G401.6 (cell line): ENCODE measurements around the gene CCN2.
"Not testable (repeated sequence)": the region's sequence is repeated elsewhere in the genome, so short reads cannot be mapped to it uniquely, and the experiment has no call there.

ENCODE experiments used
- FAIRE-seq: peaks from 2 replicates; lab custom pipeline; 2012; peaks lifted over from hg19 to GRCh38; lab: Jason Lieb, UNC

Gene CCN2

DNA sequence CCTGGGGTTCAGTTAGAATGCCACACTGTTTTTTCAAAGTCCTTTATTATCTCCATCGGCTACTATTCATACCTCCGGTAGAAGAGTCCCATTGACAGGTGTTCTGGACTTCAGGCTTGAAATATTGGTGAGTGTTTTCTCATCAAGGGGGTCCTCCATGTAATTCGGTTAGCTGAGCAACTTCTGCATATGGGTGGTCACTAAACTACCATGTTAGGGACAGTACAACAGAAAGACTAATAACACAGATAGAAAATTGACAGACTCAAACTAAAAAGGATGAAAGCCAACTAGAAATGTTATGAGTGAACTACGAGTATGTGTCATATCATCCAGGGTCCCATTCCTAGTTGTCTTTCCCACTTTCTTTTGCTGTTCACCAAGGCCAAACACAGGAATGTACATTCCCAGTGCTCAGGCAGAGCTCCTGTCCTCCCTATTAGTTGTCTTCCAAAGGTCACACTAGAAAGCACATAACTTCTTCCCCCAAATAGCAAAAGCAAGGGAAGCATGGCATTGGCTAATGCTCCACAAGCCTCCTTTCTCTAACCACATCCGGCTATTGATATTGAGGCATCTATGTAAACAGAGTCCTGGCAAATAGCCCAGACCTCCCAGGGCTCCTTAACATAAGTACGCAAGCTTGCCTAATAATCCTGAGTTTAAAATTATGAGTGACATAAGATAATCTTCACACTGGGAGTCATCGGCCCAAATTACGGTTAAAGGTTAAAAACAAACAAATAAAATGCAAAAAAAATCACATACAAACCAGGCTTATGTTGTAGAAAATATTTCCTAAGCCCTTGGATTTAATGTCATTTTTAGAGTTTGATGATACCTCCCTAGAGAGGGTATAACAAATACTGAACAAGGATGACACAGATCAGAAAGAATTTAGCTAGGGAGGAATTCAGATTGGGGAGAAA lies 13.2 kb downstream of the CCN2 start:
- FAIRE-seq, result no peak

GRCh38 chr6:131937226-131937625 lies 13.9 kb downstream of the CCN2 start:
- FAIRE-seq, result no peak

- FAIRE-seq, result no peak
These were observed 15.0 kb downstream of the CCN2 start for GRCh38 chr6:131936156-131936555.

GRCh38 chr6:131931063-131931750 lies 20.0 kb downstream of the CCN2 start:
- FAIRE-seq, result no peak

DNA sequence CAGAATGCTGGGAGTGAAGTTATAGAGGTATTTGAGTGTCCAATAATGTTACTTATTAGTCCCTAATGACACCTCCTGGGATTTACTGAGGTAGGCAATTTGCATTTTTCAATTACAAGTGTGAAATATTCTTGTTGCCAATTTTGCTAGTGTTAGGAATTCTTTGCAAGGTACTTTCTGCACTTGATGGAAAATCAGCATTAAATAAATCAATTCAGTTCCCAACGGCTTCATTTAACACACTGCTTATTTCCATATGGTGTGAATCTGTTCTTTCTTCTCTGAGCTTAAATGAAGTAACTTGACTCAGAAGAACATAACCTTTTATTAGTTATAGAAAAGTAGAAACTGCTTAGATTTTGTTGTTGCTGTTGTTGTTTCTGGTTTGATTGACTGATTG lies 21.2 kb downstream of the CCN2 start:
- FAIRE-seq, result no peak

DNA sequence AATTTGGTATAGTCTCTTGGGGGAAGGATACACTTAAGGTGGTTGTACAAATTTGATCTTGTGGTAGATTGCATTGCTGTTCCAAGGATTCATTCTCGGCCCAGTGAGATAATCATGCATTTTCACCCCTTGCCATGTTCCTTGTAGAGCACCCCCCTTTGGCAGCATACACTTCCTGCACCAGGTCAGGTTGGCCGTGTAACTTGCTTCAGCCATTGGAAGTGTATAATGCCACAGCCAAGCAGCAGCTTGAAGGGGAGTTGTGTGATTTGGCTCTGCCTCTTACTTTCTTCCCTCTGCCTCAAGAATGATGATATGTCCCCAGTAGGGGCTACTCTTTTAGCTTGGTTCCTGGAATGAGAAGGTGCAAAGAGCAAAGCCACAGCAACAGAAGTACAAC lies 21.9 kb downstream of the CCN2 start:
- no peak for FAIRE-seq

DNA sequence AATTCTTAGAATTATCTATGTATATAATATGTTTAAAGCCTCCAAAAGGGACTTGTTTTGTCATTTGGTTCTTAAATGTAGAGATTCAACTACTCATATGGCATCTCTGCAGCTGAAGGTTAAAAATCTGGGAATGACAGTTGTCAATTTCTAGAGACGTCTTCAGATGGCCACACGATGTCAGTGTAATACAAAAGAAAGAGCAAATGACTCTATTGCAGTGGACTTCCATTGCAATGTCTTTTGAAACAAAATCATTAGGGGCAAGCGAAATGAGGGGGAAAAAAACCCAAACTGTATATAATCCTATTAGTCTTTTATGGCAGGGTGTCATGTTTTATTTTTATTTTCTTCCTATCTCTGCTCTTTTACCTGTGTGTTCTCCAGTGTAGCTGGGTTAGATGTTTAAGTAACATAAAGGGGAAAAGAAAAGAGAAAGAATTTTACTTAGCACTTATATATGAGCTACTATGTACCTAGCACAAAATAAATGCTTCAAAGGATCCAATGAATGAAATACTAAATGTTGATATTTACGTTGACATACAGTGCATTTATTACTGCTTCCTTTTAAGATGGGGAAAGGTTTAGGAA lies 26.2 kb downstream of the CCN2 start:
- peak; percentile 96 for FAIRE-seq

- FAIRE-seq, result peak; percentile 76
These were observed 27.8 kb downstream of the CCN2 start for GRCh38 chr6:131923356-131923755.

- FAIRE-seq, result no peak
These were observed 30.5 kb downstream of the CCN2 start for GRCh38 chr6:131920656-131921055.

DNA sequence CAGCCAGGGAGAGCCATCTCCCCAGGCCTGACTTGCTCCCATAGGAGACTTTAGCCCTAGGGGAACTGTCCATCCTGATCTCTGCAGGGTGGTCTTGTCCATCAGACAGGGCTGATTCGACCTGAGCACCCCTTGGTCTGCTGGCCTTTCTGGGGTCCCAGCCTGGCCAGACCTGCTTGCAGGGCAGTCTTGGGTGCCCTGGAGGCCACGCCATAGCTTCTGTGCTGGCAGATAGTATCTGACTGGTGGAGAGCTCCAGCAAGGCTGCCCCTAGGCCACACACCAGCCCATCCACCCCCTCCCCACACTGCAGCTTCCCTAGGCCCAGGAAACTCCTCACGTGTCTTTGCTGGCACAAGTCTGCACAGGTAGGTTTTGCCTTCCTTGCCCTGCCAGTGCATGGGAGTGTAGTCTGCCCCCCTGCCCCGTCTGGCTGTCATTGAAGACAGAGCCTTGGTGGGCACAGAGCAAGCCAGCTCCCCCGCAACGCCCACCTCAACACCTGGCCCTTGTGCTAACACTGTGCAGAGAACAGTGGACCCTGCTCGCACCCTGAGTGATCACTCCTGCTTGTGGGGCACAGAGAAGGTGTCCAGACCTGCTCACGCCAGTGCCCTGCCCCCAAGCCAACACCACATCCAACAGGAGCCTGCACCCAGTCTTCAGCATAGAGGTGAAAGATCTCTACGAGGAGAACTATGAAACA lies 32.4 kb downstream of the CCN2 start:
- FAIRE-seq, result no peak

DNA sequence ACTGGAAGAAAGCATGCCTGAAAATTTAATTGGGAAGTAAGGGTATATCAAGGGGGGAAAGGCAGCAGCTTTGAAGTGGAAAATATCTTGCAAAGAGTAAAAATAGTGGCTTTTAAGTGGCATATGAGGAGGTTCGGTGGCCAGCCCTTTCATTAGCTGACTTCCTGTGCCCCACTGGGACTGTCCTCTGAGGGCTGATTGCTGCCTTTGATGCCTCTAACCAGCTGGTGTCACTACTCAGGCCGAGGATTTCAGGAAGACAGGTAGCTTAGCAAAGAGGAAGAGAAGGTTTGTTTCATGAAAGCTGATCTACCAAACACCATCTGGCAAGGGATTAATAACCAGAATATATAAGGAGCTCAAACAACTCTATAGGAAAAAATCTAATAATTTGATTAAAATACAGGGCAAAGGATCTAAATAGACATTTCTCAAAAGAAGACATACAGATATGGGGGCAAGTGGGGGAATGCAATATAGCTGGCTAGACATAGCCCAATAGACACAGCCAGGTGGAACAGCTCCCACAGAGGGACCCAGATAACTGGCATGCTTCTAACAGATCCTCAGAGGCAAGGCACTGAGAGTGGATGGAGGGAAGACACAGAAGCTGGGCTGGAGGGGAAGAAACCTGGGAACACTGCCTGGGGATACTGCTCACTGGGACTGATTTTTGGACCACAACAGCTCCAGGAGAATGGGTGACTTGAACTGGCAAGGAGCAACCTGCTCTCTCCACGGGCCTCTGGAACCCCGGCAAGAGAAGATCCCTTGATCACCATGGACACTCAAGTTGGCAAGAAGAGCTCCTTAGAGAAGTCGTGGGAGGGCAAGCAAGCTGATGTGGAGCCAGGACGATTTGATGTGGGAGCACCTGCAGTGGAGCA lies 33.2 kb downstream of the CCN2 start:
- no peak for FAIRE-seq

DNA sequence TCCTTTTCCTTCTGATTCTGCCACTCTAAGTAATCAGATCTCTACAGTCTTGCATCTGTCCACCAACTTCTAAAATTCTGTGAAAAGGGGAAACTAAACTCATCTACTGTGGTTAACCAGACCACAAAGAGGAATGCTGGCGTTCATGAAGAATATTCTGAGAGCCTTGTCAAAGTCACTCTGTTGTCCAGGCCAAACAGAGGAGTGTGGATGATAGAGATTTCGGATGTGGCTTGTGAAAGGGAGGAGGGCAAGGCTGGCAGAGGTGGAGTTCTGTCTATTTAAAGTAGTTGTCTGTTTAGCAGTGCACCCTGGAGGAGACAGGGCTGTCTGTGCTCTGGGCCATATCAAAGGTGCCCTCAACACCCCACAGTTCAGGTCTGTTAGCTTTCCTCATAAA lies 33.9 kb downstream of the CCN2 start:
- FAIRE-seq, result no peak

DNA sequence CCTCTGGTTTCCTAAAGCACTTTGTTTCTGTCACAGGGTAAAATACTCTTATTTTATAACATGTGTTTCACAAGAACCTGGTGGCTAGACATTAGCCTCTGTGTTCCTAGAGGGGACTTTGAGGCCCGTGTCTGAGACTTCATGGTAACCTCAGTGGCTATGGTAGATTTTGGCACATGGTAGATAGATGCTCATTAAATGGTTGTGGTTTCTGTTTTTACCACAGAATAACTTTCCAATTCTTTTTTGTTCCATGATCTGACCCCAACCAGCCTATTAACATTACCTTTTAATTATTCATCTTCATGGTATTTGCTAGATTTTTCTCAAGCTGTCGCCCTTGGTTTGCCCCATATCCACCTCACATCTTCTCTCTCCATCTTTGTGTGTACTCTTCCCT lies 34.3 kb downstream of the CCN2 start:
- no peak for FAIRE-seq

- not testable (repeated sequence) for FAIRE-seq
These were observed 34.9 kb downstream of the CCN2 start for GRCh38 chr6:131916091-131916796.

GRCh38 chr6:131914967-131915751 lies 36.0 kb downstream of the CCN2 start:
- FAIRE-seq, result peak; percentile 86

DNA sequence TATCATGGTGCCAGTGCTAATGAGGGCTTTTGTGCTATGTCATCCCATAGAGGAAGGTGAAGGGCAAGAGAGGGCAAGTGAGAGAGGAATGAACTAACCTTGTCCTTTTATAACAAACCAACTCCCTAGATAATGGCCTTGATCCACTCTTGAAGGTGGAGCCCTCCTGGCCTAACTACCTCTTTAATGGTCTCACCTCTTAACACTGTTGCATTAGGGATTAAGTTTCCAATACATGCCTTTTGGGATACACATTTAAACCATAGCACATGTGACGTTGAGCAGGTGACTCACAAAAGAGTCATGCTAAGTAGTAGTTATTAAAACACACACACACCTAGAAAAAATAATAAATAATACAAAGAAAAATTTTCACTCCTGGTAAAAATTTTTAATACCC lies 36.9 kb downstream of the CCN2 start:
- no peak for FAIRE-seq

GRCh38 chr6:131911951-131912350 lies 39.2 kb downstream of the CCN2 start:
- no peak for FAIRE-seq

GRCh38 chr6:131910956-131911355 lies 40.2 kb downstream of the CCN2 start:
- FAIRE-seq, result no peak

GRCh38 chr6:131910219-131910589 lies 41.0 kb downstream of the CCN2 start:
- no peak for FAIRE-seq
